GM10266 (cell line): Measurements from ENCODE around the gene IPPK.

Experiments used
- DNase-seq: peaks from one replicate; pipeline ENCODE4 v3.0.0; 2012; ENCODE audit errors: extremely low spot score
- CTCF ChIP-seq: IDR thresholded peaks from 2 replicates; pipeline ENCODE4 v1.5.1; 2012; ENCODE audit warnings: mild to moderate bottlenecking, low read depth; ENCODE audit not compliant: control insufficient read depth, insufficient read depth; ENCODE audit errors: missing control alignments

The IPPK gene

GRCh38 chr9:92661743-92662142 lies 8.2 kb downstream of the IPPK start:
- DNase-seq = no peak
- TF ChIP-seq CTCF = no peak

DNA sequence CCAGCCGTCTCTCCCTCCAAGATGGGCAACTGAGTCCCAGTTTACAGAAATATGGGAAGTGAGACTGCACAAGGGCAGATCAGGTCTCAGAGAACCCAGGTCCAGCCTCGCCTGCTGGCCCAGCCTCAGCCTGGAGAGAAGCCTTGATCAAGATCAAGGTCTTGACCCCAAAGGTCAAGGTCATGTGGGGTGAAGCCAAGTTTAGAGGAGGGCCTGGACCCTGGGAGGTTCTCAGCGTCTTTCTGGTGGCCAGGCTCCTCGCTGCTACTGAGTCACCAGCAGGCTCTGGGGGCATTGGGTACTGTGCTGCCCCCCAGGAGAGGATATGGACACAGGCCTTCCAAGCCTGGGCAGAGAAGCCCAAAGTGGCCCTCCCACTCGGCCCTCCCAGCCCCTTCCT lies 8.8 kb downstream of the IPPK start:
- no peak for DNase-seq
- no peak for TF ChIP-seq CTCF

- DNase-seq = no peak
- TF ChIP-seq CTCF = no peak
These were observed 9.7 kb downstream of the IPPK start for GRCh38 chr9:92660266-92660665.

DNA sequence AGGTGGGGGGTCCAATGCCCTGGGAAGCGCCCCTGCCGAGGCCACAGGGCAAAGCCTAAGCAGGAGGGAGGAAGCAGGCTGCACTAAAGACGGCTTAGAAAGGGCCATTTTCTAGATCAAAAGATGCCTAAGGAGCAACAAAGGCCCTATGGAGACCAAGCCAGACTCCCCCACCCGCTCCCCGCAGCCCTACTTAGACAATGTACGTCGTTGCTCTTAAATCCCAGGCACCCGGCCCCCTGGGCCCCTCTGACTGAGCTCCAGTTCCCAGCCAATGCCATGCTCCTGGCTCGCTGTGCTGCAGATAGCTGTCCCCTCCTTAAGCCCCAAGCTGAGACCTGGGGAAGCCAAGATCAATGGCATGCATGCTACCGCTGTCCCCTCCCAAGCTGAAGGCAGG lies 10.3 kb downstream of the IPPK start:
- no peak for TF ChIP-seq CTCF

GRCh38 chr9:92658611-92659010 lies 11.3 kb downstream of the IPPK start:
- no peak for DNase-seq
- no peak for TF ChIP-seq CTCF

More for the DNA sequence above, 10.3 kb downstream of the IPPK start:
- no peak for DNase-seq

DNA sequence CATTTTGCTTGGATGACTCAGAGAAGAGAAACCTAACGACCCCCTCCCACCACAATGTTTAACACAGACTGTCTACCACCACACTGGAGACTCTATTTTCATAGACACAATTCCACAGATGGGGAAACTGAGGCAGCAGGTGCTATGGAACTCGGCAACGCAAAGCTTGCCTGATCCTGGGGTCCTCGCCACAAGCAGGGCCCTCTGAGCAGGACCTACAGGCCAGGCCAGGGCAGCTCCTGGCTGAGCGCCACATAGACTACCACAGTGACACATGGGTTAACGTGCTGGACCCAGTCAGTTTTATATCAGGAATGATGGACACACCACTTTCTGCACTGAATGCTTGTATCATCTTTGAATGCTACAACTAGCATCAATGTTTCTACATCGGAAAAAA lies 11.8 kb downstream of the IPPK start:
- no peak for DNase-seq
- TF ChIP-seq CTCF = no peak

DNA sequence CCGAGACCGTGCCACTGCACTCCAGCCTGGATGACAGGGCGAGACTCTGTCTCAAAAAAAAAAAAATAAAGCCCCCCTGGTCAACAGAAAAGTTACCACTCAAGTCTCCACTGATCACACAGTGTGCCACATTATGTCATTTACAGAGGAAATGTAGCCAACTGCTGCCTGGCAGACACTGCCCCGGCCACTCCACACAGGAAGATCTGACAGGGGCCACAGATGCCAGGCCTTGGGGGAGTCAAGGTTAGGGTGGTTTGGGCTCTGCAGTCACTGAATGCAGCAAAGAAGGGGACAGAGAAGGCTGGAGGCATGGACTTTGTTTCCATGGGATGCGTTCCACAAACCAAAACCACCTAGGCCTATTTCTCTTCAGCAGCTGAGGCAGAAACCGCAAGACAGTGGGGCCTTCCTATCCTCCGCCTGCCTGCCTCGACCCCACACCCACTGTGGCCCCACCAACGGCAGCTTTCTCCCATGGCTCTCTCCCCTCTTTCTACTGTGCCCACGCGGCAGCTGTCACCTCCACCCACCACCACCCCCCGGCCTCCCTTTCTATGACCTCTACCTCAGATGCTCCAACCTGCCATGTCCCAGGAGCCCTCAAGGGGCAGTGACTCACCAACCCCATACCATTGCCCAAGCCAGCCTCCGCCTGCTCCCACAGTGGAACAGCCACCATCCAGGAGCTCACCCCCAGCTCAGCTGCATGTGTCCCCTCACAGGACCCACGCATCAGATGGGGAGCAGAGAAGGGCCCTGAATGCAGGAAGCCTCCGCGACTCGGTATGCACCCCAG lies 12.4 kb downstream of the IPPK start:
- DNase-seq = no peak
- TF ChIP-seq CTCF = no peak
